ENCODE measurements around the gene ERVK3-1. TPM values are rescaled to one million over a fixed set of nuclear protein-coding genes. Genes with fewer than 3 reads are reported as not detected.

The ERVK3-1 gene
- polyA plus RNA-seq, 1 donor from 2014 or later: 141 TPM

DNA sequence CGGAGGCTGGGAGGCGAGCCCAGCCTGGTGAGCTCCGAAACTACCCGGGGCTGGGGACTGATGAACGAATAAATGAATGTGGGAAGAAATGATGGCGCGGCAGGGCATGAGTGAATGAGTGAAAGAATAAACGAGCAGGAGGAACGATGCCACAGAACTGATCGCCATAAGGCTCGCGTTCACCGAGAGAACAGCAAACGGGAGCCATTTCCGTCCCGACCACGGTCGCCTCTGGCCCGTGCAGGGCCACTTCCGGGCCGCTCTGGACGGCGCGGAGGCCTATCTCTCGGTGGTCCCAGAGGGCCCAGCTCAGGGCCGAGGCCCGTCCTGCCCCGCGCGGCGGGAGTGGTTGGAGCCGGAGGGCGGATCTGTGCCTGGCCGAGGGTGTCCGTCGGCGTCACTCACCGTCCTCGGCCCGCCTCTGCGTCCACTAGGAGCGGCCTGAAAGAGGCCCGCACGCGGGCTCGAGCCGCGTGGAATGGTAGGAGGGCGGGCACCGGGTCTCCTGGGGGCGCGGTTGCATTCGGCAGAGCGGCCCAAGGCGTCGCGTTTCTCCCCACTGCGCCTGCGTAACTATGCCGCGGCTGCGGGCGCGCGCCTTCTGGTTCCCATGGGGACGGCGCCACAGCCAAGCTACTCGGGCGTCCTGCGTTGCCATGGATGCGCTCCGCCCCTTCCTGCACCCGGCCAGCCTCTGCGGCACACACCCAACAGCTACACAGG lies 57.3 kb downstream of the ERVK3-1 start, which contains the start of gene ZNF497:
Gene ZNF497, minus strand, starts transcription at position 480 of the 723 bp plus-strand sequence. CDS start 5,116 bp downstream, outside the sequence.
- peak within 1 kb of the TSS; percentile 78 for H2AFZ ChIP-seq (ENCODE audit: low read depth, low read length)
- peak within 1 kb of the TSS; percentile 80 for H3K4me2 ChIP-seq (ENCODE audit: low read length)
- no peaks in the 10 kb centered on the region for H3K27me3 ChIP-seq (ENCODE audit: insufficient read depth, low read depth, low read length)
- peak within 1 kb of the TSS; percentile 94 for H3K27ac ChIP-seq (ENCODE audit: low read length)
- H3K36me3 ChIP-seq (ENCODE audit: insufficient read depth, low read length): no peaks in the 10 kb centered on the region
- no peaks in the 10 kb centered on the region for H3K9me3 ChIP-seq (ENCODE audit: low read length)
- TF ChIP-seq, protein P1, sequence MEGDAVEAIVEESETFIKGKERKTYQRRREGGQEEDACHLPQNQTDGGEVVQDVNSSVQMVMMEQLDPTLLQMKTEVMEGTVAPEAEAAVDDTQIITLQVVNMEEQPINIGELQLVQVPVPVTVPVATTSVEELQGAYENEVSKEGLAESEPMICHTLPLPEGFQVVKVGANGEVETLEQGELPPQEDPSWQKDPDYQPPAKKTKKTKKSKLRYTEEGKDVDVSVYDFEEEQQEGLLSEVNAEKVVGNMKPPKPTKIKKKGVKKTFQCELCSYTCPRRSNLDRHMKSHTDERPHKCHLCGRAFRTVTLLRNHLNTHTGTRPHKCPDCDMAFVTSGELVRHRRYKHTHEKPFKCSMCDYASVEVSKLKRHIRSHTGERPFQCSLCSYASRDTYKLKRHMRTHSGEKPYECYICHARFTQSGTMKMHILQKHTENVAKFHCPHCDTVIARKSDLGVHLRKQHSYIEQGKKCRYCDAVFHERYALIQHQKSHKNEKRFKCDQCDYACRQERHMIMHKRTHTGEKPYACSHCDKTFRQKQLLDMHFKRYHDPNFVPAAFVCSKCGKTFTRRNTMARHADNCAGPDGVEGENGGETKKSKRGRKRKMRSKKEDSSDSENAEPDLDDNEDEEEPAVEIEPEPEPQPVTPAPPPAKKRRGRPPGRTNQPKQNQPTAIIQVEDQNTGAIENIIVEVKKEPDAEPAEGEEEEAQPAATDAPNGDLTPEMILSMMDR (IDR thresholded peaks at IDR 0.05; ENCODE audit: poor library complexity, severe bottlenecking): no peak
- peak; percentile 97 for TF ChIP-seq MXI1 (conservative IDR thresholded peaks at IDR 0.05; ENCODE audit: poor library complexity, severe bottlenecking)
- TF ChIP-seq RAD21 (conservative IDR thresholded peaks at IDR 0.05): no peak
- no peak for TF ChIP-seq EZH2 (IDR thresholded peaks at IDR 0.05; ENCODE audit: borderline replicate concordance, insufficient read depth, low read length, poor library complexity, severe bottlenecking)
- peak; percentile 68 for TF ChIP-seq TAF1 (IDR thresholded peaks at IDR 0.05; ENCODE audit: low read depth)
- TF ChIP-seq, protein P2, sequence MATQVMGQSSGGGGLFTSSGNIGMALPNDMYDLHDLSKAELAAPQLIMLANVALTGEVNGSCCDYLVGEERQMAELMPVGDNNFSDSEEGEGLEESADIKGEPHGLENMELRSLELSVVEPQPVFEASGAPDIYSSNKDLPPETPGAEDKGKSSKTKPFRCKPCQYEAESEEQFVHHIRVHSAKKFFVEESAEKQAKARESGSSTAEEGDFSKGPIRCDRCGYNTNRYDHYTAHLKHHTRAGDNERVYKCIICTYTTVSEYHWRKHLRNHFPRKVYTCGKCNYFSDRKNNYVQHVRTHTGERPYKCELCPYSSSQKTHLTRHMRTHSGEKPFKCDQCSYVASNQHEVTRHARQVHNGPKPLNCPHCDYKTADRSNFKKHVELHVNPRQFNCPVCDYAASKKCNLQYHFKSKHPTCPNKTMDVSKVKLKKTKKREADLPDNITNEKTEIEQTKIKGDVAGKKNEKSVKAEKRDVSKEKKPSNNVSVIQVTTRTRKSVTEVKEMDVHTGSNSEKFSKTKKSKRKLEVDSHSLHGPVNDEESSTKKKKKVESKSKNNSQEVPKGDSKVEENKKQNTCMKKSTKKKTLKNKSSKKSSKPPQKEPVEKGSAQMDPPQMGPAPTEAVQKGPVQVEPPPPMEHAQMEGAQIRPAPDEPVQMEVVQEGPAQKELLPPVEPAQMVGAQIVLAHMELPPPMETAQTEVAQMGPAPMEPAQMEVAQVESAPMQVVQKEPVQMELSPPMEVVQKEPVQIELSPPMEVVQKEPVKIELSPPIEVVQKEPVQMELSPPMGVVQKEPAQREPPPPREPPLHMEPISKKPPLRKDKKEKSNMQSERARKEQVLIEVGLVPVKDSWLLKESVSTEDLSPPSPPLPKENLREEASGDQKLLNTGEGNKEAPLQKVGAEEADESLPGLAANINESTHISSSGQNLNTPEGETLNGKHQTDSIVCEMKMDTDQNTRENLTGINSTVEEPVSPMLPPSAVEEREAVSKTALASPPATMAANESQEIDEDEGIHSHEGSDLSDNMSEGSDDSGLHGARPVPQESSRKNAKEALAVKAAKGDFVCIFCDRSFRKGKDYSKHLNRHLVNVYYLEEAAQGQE (IDR thresholded peaks at IDR 0.05; ENCODE audit: borderline replicate concordance): peak; percentile 69
- peak; percentile 73 for TF ChIP-seq POLR2AphosphoS5 (IDR thresholded peaks at IDR 0.05)
- TF ChIP-seq SMC3 (conservative IDR thresholded peaks at IDR 0.05; ENCODE audit: poor library complexity): peak; percentile 47
- TF ChIP-seq EP300 (conservative IDR thresholded peaks at IDR 0.05; ENCODE audit: poor library complexity, severe bottlenecking): peak; percentile 39
- H3K4me3 ChIP-seq (ENCODE audit: low read length): peak within 1 kb of the TSS; percentile 96
- H3K79me2 ChIP-seq (replicated peaks; ENCODE audit: insufficient read depth, low read length): no peaks in the 10 kb centered on the region
- H3K9ac ChIP-seq (ENCODE audit: low read length): peak within 1 kb of the TSS; percentile 96
- peaks cover 5% of the 10 kb centered on the region for H3F3A ChIP-seq (ENCODE audit: insufficient read depth, low read length, poor library complexity, severe bottlenecking)
- no peaks in the 10 kb centered on the region for H4K20me1 ChIP-seq (ENCODE audit: insufficient read depth)
- H3K9me2 ChIP-seq (ENCODE audit: insufficient read depth, low read length): no peaks in the 10 kb centered on the region

DNA sequence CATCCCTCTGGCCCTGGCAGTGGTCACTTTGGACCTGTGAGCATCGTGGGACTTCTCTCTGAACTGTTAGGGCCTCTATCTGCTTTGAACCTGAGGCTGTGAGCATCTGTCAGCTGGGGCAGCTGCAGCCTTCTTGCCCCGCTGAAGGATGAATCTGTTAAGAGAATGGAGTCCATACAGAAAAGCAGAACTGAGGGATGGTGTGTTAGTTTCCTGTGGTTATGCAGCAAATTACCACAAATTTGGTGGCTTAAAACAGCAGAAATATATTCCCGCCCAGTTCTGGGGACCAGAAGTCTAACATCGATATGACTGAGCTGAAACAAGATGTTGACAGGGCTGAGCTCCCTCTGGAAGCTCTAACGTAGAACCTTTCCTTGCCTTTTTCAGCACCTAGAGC lies 59.0 kb downstream of the ERVK3-1 start:
- Histone ChIP-seq H2AFZ (ENCODE audit: low read depth, low read length) (no peak overlapping the region), H4K20me1 (ENCODE audit: insufficient read depth) (no peaks in the 10 kb centered on the region), H3K79me2 (replicated peaks; ENCODE audit: insufficient read depth, low read length) (no peaks in the 10 kb centered on the region), H3K9me2 (ENCODE audit: insufficient read depth, low read length) (no peaks in the 10 kb centered on the region), H3K4me3 (ENCODE audit: low read length) (no peak overlapping the region), H3K9me3 (ENCODE audit: low read length) (no peaks in the 10 kb centered on the region), H3K27ac (ENCODE audit: low read length) (no peak overlapping the region), H3K36me3 (ENCODE audit: insufficient read depth, low read length) (no peaks in the 10 kb centered on the region), H3K4me2 (ENCODE audit: low read length) (no peak overlapping the region), H3K9ac (ENCODE audit: low read length) (no peak overlapping the region), H3K27me3 (ENCODE audit: insufficient read depth, low read depth, low read length) (no peaks in the 10 kb centered on the region), H3F3A (ENCODE audit: insufficient read depth, low read length, poor library complexity, severe bottlenecking) (peaks cover 5% of the 10 kb centered on the region)
- TF ChIP-seq, protein P1 (IDR thresholded peaks at IDR 0.05; ENCODE audit: poor library complexity, severe bottlenecking): no peak
- TF ChIP-seq MXI1 (conservative IDR thresholded peaks at IDR 0.05; ENCODE audit: poor library complexity, severe bottlenecking): no peak
- no peak for TF ChIP-seq SMC3 (conservative IDR thresholded peaks at IDR 0.05; ENCODE audit: poor library complexity)
- TF ChIP-seq POLR2AphosphoS5 (IDR thresholded peaks at IDR 0.05): no peak
- TF ChIP-seq, protein P2 (IDR thresholded peaks at IDR 0.05; ENCODE audit: borderline replicate concordance): no peak
- TF ChIP-seq TAF1 (IDR thresholded peaks at IDR 0.05; ENCODE audit: low read depth): no peak
- TF ChIP-seq EZH2 (IDR thresholded peaks at IDR 0.05; ENCODE audit: borderline replicate concordance, insufficient read depth, low read length, poor library complexity, severe bottlenecking): no peak
- no peak for TF ChIP-seq EP300 (conservative IDR thresholded peaks at IDR 0.05; ENCODE audit: poor library complexity, severe bottlenecking)
- TF ChIP-seq RAD21 (conservative IDR thresholded peaks at IDR 0.05): no peak
